Mesodermal cell (in vitro differentiated cells): Measurements from ENCODE around the gene EDA.
"Not testable (repeated sequence)": the region's sequence is repeated elsewhere in the genome, so short reads cannot be mapped to it uniquely, and the experiment has no call there.

Experiments
- H3K27ac ChIP-seq: 2 replicates; pipeline ENCODE4 v1.7.0; 2013; ENCODE audit warnings: mild to moderate bottlenecking, low read depth, low read length, moderate library complexity; ENCODE audit not compliant: severe bottlenecking
- H3K36me3 ChIP-seq: 2 replicates; pipeline ENCODE4 v1.7.1; 2013; ENCODE audit warnings: mild to moderate bottlenecking, low read length, moderate library complexity; ENCODE audit not compliant: control insufficient read depth, insufficient read depth
- H3K4me1 ChIP-seq: one replicate; pipeline ENCODE4 v1.7.1; 2013; ENCODE audit warnings: mild to moderate bottlenecking, low read length; ENCODE audit not compliant: insufficient read depth, control insufficient read depth, poor library complexity, severe bottlenecking
- H3K4me3 ChIP-seq: 2 replicates; pipeline ENCODE4 v1.7.0; 2013; ENCODE audit warnings: low read length, control low read depth, mild to moderate bottlenecking; ENCODE audit not compliant: insufficient read depth, poor library complexity, severe bottlenecking; ENCODE audit errors: extremely low read depth
- H3K9me3 ChIP-seq: 2 replicates; pipeline ENCODE4 v1.7.1; 2013; ENCODE audit warnings: mild to moderate bottlenecking, low read length, moderate library complexity; ENCODE audit not compliant: control insufficient read depth
- WGBS, 2 experiments: methylation state at CpG; one replicate each; pipeline ENCODE4 v1.1.5; 2013; ENCODE audit warnings: missing lambda C conversion rate in 2 of 2; ENCODE audit not compliant: insufficient coverage in 2 of 2; 5-methylcytosine and 5-hydroxymethylcytosine counted together

EDA gene

DNA sequence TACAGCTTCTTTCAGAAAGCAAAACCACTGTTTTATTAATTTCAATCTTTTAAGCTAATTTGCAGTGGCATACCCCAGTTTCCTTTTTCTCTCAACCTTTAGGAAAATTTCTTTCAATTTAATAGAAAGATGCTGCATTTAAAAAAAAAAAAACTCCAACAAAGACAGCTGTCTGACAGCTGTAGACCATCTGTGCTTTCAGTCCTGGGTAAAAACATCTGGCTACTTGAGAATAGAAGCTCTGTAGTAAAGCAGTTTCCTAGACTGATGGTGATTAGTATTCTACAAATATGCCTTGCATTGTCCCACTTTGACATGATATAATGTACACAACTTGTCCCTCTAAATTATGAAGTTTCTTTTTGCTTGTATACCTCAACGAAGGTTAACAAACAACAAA, 197.8 kb downstream of the EDA start:
- H3K9me3 ChIP-seq: no peaks in the 10 kb centered on the region
- H3K4me3 ChIP-seq: no peak overlapping the region
- no peaks in the 10 kb centered on the region for H3K36me3 ChIP-seq
- no peaks in the 10 kb centered on the region for H3K4me1 ChIP-seq
- no CpG with 5 or more reads among the region's 1 CpG for WGBS, 2 experiments
- H3K27ac ChIP-seq: no peak overlapping the region

DNA sequence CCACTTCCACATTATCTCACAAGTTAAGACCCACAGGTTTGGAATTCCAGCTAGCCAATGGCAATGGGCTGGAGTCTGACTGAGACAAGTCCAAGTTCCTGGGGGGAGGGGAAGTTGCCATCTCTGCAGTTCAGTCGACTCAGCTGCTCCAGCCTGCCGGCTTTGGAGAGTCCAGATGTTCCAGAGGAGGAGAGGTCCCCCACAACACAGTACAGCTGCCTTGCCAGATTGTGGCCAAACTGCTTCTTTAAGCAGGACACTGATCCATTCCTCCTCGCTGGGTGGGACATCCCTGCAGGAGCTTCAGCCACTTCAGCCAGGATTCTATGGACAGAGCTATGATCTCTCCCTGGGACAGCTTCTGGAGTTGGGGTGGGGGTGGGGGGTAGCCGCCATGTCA, 199.2 kb downstream of the EDA start:
- no CpG with 5 or more reads among the region's 4 CpGs for WGBS, 2 experiments

DNA sequence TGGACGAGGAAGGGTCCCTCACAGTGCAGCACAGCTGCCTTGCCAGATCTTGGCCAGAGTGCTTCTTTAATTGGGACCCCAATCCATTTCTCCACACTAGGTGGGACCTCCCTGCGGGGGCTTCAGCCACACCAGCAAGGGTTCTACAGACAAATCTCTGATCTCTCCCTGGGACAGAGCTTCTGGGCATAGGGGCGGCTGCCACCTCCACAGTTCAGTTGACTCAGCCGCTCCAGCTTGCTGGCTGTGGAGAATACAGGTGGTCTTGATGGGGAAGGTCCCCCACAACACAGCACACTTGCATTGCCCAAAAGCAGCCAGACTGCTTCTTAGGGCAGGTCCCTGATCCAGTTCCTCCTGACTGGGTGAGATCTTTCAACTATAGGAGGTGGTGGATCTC, 199.6 kb downstream of the EDA start:
- WGBS, 2 experiments: no CpG with 5 or more reads among the region's 4 CpGs
- Histone ChIP-seq H3K27ac (no peak overlapping the region), H3K4me1 (no peaks in the 10 kb centered on the region), H3K36me3 (no peaks in the 10 kb centered on the region), H3K4me3 (no peak overlapping the region), H3K9me3 (no peaks in the 10 kb centered on the region)

More for the DNA sequence above, 199.2 kb downstream of the EDA start:
- Histone ChIP-seq H3K9me3 (no peaks in the 10 kb centered on the region), H3K4me3 (no peak overlapping the region), H3K36me3 (no peaks in the 10 kb centered on the region), H3K4me1 (no peaks in the 10 kb centered on the region), H3K27ac (no peak overlapping the region)

DNA sequence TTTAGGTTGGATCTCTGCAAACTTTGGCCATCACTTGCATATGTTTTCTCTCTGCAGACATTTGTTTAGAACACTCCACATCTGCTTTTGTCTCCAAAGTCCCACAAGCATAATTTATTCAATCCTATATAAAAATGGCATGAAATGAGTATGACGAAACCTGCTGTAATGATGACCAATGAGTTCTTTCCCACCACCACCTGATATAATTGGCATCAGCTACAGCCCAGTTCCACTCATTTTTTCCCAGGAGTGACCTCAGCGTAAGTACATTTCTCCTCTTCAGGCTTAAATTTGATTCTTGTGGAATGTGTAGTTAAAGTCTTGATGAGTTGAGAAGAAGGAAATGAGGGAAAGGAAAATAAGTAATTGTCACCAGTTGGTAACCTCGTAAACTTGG, 228.7 kb downstream of the EDA start:
- Histone ChIP-seq H3K9me3 (no peaks in the 10 kb centered on the region), H3K4me3 (no peak overlapping the region), H3K27ac (no peak overlapping the region), H3K36me3 (no peaks in the 10 kb centered on the region), H3K4me1 (no peaks in the 10 kb centered on the region)
- WGBS, 2 experiments: no CpG with 5 or more reads among the region's 3 CpGs

DNA sequence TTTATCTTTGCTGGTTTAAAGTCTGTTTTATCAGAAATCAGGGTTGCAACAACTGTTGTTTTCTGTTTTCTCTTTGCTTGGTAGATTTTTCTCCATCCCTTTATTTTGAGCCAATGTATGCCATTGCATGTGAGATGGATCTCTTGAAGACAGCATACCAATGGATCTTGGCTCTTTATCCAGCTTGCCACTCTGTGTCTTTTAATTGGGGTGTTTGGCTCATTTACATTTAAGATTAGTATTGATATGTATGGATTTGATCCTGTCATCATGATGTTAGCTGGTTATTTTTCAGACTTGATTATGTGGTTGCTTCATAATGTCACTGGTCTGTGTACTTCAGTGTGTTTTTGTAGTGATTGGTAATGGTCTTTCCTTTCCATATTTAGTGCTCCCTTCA, 244.1 kb downstream of the EDA start:
- not testable (repeated sequence) for H3K27ac ChIP-seq, H3K4me1 ChIP-seq, H3K9me3 ChIP-seq, H3K36me3 ChIP-seq, H3K4me3 ChIP-seq

DNA sequence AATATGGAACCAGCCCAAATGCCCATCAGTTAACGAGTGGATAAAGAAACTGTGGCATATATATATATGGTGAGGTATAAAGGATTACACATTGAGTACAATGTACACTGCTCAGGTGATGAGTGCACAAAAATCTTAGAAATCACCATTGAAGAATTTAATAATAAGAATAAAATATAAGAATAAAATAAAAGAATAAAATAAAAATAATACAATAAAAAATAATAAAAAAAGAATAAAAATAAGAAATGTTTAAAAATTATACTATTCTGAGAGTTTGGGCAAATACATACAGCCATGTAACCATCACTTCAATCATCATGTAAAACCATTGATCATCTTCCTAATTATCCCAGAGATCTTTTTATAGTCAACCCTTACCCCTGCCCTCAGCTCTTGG, 260.3 kb downstream of the EDA start:
- no CpG with 5 or more reads among the region's 1 CpG for WGBS, 2 experiments
- Histone ChIP-seq H3K9me3 (no peaks in the 10 kb centered on the region), H3K4me3 (no peak overlapping the region), H3K4me1 (no peaks in the 10 kb centered on the region), H3K36me3 (no peaks in the 10 kb centered on the region), H3K27ac (no peak overlapping the region)

DNA sequence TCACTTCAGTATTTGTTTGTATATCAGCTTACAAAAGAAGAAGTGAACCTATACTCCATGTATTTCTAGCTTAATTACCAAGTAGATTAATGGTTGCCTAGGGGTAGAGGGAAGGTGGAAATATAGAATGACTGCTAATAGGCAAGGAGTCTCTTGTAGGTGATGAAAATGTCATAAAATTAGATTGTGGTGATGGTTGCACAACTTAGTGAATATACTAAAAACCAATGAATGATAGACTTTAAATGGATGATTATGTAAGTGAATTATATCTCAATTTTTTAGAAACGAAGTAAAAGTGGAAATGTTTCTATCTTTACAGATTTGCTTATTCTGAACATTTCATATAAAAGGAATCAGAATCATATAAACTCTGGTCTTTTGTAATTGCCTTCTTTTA, 268.3 kb downstream of the EDA start:
- Histone ChIP-seq H3K27ac (no peak overlapping the region), H3K4me1 (no peaks in the 10 kb centered on the region), H3K9me3 (no peaks in the 10 kb centered on the region), H3K4me3 (no peak overlapping the region), H3K36me3 (no peaks in the 10 kb centered on the region)
- WGBS, 2 experiments: no CpG with 5 or more reads among the region's 1 CpG

DNA sequence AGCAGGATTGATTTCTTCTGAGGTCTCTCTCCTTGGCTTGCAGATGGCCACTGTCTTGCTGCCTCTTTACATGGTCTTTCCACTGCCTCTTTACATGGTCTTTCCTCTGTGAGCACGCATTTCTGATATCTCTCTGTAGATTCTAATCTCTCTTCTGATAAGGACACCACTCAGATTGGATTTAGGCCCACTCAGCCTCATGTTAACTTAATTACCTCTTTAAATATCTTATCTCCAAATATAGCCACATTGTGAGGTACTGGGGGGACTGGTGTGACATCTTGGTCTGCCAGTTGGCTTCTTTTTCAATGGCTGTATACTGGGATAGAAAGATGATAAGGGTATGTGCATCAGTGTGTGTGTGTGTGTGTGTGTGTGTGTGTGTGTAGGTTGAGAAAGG, 280.1 kb downstream of the EDA start:
- H3K27ac ChIP-seq: no peak overlapping the region
- H3K36me3 ChIP-seq: no peaks in the 10 kb centered on the region
- H3K4me1 ChIP-seq: no peaks in the 10 kb centered on the region
- H3K9me3 ChIP-seq: no peaks in the 10 kb centered on the region
- 67% methylated on average over 1 of the region's 1 CpG; no CpG with 5 or more reads in 1 of the 2 experiments for WGBS, 2 experiments
- no peak overlapping the region for H3K4me3 ChIP-seq

DNA sequence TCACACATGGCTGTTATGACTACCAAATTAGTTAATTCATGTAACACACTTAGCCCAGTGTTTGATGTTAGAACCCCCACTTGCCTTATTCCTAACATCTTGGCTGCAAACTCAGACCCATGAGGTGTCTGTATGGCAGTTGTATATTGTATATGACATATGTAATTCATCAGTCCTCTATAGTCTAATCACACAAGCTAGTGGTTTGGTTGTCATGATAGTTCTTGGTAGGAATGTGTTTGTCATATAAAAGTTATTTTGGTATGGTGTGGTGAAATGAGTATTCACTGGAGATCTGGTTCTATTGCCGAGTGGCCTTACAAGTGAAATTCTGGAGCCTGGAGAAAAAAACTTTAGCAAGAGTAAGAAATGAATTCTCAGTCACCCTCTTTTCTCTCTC, 284.6 kb downstream of the EDA start:
- Histone ChIP-seq H3K4me1 (no peaks in the 10 kb centered on the region), H3K9me3 (no peaks in the 10 kb centered on the region), H3K27ac (no peak overlapping the region), H3K36me3 (no peaks in the 10 kb centered on the region), H3K4me3 (no peak overlapping the region)
- WGBS, 2 experiments: no CpG with 5 or more reads among the region's 1 CpG

DNA sequence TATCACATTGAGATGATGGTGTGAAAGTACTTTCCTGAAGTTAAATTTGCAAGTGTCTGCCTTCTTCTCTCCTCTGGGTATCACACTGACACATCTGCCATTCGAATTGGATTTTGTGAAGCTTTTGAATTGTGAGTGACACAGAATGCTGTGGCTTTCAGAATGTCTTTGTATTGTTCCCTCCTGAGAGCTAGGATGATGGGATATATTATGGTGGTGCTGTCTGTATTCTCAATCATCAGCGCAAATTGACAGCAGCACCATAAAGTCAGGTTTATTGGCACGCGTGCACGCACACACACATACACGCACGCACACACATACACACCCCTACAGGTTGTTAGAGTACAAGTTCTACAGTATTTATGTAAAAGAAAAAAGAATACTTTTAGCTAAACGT, 290.5 kb downstream of the EDA start:
- Histone ChIP-seq H3K4me3 (no peak overlapping the region), H3K27ac (no peak overlapping the region), H3K4me1 (no peaks in the 10 kb centered on the region), H3K9me3 (no peaks in the 10 kb centered on the region), H3K36me3 (no peaks in the 10 kb centered on the region)
- no CpG with 5 or more reads among the region's 8 CpGs for WGBS, 2 experiments

DNA sequence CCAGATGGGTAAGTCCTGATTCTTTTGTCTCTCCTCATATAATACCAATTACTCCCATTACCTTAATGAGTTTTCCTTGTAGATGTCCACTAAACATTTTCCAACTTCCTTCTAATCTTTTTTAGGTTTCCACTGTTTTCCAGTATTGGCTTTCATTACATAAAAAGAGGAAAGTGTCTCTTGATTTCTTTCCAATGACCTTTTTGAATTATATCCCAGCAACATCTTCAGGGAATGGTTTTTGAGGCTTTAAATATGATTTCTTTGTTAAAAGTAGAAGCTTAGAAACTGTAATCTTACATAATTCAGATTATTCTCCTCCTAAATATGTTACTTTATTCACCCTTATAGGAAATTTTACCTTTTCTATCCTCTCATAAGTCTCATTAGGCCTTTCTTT, 298.9 kb downstream of the EDA start:
- Histone ChIP-seq H3K4me3 (no peak overlapping the region), H3K36me3 (no peaks in the 10 kb centered on the region), H3K9me3 (no peaks in the 10 kb centered on the region), H3K4me1 (peaks cover 3% of the 10 kb centered on the region), H3K27ac (no peak overlapping the region)

DNA sequence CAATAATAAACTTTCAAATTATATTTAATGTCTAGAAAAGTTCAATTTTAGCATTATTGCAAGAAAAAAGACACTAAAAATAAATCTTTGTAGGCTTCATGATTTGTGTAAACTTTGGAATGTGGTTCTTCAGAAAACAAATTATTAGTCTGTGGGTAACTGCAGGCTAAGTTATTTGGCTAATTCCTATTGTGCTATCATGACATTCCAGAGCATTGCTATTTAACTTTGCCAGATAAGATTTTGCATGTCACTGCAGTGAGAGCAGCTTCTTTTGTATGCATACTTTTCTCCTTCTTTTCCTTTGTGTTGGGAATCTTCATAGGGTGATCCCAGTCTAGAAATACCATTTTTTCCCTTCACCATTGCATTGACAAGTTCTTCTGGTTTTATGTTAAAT, 303.8 kb downstream of the EDA start:
- peaks cover 3% of the 10 kb centered on the region for H3K4me1 ChIP-seq
- H3K36me3 ChIP-seq: no peaks in the 10 kb centered on the region
- H3K27ac ChIP-seq: no peak overlapping the region
- H3K9me3 ChIP-seq: no peaks in the 10 kb centered on the region
- H3K4me3 ChIP-seq: no peak overlapping the region
